Fibroblast of pulmonary artery (primary cell): ENCODE measurements around the gene ITGAV.
A peak's percentile ranks its signal among the peaks of the same experiment; 100 is the strongest.

Source experiments
- DNase-seq: peaks from one replicate; pipeline ENCODE4 v3.0.0-alpha.2; 2010; ENCODE audit warnings: low read depth
- H3K4me3 ChIP-seq: replicated peaks from 2 replicates; pipeline ENCODE4 v1.5.1; 2011; ENCODE audit warnings: low read depth, mild to moderate bottlenecking, control low read depth, low read length, moderate library complexity
- CTCF ChIP-seq: IDR thresholded peaks from 2 replicates; pipeline ENCODE4 v1.5.1; 2011; ENCODE audit warnings: mild to moderate bottlenecking, control low read depth, low read length, inconsistent platforms; ENCODE audit errors: missing control alignments

The ITGAV gene

GRCh38 chr2:186594001-186594722 lies 4.3 kb downstream of the ITGAV start:
- no peak for TF ChIP-seq CTCF
- DNase-seq = no peak
- H3K4me3 ChIP-seq = no peak overlapping the region

- DNase-seq = peak; percentile 56
- no peak overlapping the region for H3K4me3 ChIP-seq
- no peak for TF ChIP-seq CTCF
These were observed 5.4 kb downstream of the ITGAV start for GRCh38 chr2:186595219-186595618.

- no peak for TF ChIP-seq CTCF
- H3K4me3 ChIP-seq = no peak overlapping the region
- DNase-seq = no peak
These were observed 9.4 kb downstream of the ITGAV start for GRCh38 chr2:186599186-186599778.

- peak; percentile 32 for DNase-seq
- no peak for TF ChIP-seq CTCF
- no peak overlapping the region for H3K4me3 ChIP-seq
These were observed 13.4 kb downstream of the ITGAV start for GRCh38 chr2:186603286-186603685.

- no peak overlapping the region for H3K4me3 ChIP-seq
- TF ChIP-seq CTCF = no peak
- DNase-seq = no peak
These were observed 15.2 kb downstream of the ITGAV start for GRCh38 chr2:186605041-186605440.

- no peak for DNase-seq
- no peak overlapping the region for H3K4me3 ChIP-seq
- TF ChIP-seq CTCF = no peak
These were observed 17.9 kb downstream of the ITGAV start for GRCh38 chr2:186607660-186608324.

GRCh38 chr2:186610785-186611184 lies 20.9 kb downstream of the ITGAV start:
- no peak overlapping the region for H3K4me3 ChIP-seq
- TF ChIP-seq CTCF = no peak
- DNase-seq = no peak
